Tibial artery (tissue), 4 donors: ENCODE measurements around the gene KLHDC8A.
"Not testable (repeated sequence)": the region's sequence is repeated elsewhere in the genome, so short reads cannot be mapped to it uniquely, and the experiment has no call there.

Experiments
- DNase-seq, 2 donors: peaks; one replicate each; pipeline ENCODE4 v3.0.0-alpha.2; 2019
- H3K27ac ChIP-seq, 2 donors: fragments of 200-600 bp; sonication (generic) in 1 of 2; 1 replicate in 1 of 2; 2 replicates in 1 of 2; pipeline ENCODE4 v1.5.1; 2018 to 2019; ENCODE audit warnings: mild to moderate bottlenecking in 1 of 2
- H3K27me3 ChIP-seq, 2 donors: fragments of 200-600 bp; sonication (generic) in 1 of 2; one replicate each; pipeline versions ENCODE4 v1.5.1 to v1.6.0; 2016 to 2019
- H3K36me3 ChIP-seq, 3 donors: fragments of 200-600 bp; sonication (generic) in 2 of 3; one replicate each; pipeline ENCODE4 v1.5.1; 2016 to 2019; ENCODE audit warnings: mild to moderate bottlenecking in 2 of 3
- H3K4me1 ChIP-seq, 4 donors: fragments of 200-600 bp; sonication (generic) in 2 of 4; 1 replicate in 3 of 4; 2 replicates in 1 of 4; pipeline ENCODE4 v1.5.1; 2016 to 2019
- H3K4me3 ChIP-seq, 2 donors: fragments of 200-600 bp; sonication (generic) in 1 of 2; 1 replicate in 1 of 2; 2 replicates in 1 of 2; pipeline ENCODE4 v1.5.1; 2018 to 2019; ENCODE audit warnings: mild to moderate bottlenecking in 2 of 2
- H3K9me3 ChIP-seq, 3 donors: fragments of 200-600 bp; sonication (generic) in 1 of 3; one replicate each; pipeline ENCODE4 v1.5.1; 2016 to 2019
- intact Hi-C: fragments of 100-400 bp; cut with DNase I; formaldehyde crosslinking; loops from one replicate; pipeline ENCODE4 v1.15.0; 2023; ENCODE audit warnings: low total_unique reads
- TF ChIP-seq, protein P1 (sequence below), 2 experiments: fragments of 200-600 bp in 1 of 2; fragments of 450-650 bp in 1 of 2; IDR thresholded peaks; one replicate each; pipeline ENCODE4 v1.5.1; 2017 to 2019; ENCODE audit warnings: antibody characterized with exemption in 2 of 2, mild to moderate bottlenecking in 1 of 2, moderate library complexity in 1 of 2

Gene KLHDC8A

GRCh38 chr1:205356440-205357139, at the start of gene KLHDC8A:
Gene KLHDC8A, minus strand, starts transcription at chr1:205356922. Its CDS starts 13,318 bp downstream, at chr1:205343604.
- Histone ChIP-seq H3K4me1 (peaks cover 0 to 9% (median 0%) of the 10 kb centered on the region in 4 donors), H3K4me3 (no peak within 1 kb of the TSS), H3K27me3 (peaks cover 0 to 19% of the 10 kb centered on the region in 2 donors), H3K27ac (no peak within 1 kb of the TSS), H3K9me3 (no peaks in the 10 kb centered on the region), H3K36me3 (no peaks in the 10 kb centered on the region)
- intact Hi-C loops, result no loop called here
- TF ChIP-seq, protein P1, sequence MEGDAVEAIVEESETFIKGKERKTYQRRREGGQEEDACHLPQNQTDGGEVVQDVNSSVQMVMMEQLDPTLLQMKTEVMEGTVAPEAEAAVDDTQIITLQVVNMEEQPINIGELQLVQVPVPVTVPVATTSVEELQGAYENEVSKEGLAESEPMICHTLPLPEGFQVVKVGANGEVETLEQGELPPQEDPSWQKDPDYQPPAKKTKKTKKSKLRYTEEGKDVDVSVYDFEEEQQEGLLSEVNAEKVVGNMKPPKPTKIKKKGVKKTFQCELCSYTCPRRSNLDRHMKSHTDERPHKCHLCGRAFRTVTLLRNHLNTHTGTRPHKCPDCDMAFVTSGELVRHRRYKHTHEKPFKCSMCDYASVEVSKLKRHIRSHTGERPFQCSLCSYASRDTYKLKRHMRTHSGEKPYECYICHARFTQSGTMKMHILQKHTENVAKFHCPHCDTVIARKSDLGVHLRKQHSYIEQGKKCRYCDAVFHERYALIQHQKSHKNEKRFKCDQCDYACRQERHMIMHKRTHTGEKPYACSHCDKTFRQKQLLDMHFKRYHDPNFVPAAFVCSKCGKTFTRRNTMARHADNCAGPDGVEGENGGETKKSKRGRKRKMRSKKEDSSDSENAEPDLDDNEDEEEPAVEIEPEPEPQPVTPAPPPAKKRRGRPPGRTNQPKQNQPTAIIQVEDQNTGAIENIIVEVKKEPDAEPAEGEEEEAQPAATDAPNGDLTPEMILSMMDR (IDR thresholded peaks at IDR 0.05), result no peak
- no peak for DNase-seq

DNA sequence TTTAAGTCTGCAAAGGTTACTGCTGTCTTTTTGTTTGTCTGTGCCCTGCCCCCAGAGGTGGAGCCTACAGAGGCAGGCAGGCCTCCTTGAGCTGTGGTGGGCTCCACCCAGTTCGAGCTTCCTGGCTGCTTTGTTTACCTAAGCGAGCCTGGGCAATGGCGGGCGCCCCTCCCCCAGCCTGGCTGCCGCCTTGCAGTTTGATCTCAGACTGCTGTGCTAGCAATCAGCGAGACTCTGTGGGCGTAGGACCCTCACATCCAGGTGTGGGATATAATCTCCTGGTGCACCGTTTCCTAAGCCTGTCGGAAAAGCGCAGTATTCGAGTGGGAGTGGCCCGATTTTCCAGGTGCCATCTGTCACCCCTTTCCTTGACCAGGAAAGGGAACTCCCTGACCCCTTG, 49.5 kb upstream of the KLHDC8A start:
- H3K9me3 ChIP-seq, DNase-seq, intact Hi-C loops, H3K4me1 ChIP-seq, H3K36me3 ChIP-seq, H3K27ac ChIP-seq, H3K4me3 ChIP-seq: not testable (repeated sequence)
- peaks cover 0 to 22% of the 10 kb centered on the region in 2 donors for H3K27me3 ChIP-seq

GRCh38 chr1:205404484-205404883, 47.8 kb upstream of the KLHDC8A start:
- H3K4me3 ChIP-seq, intact Hi-C loops, H3K9me3 ChIP-seq, H3K36me3 ChIP-seq, DNase-seq, H3K4me1 ChIP-seq, H3K27ac ChIP-seq: not testable (repeated sequence)
- H3K27me3 ChIP-seq, result peaks cover 0 to 15% of the 10 kb centered on the region in 2 donors

DNA sequence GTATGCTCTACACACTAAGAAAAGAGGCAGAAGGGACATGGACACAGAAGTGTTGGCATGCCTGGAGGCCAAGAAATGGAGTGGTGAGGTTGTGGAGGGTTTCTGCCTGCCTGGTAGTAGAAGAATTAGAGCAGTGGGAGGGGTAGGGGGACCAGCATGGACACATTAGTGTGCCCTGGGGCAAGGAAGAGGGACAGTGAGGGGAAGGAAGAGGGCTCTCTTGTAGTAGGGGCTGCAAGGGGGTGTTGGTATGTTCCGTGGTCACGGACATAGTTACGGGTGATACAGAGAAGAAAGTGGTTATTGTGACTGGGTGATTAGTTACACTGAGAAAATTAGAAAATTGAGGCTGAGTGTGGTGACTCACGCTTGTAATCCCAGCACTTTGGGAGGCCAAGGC, 41.9 kb upstream of the KLHDC8A start:
- no peak overlapping the region for H3K4me3 ChIP-seq
- no peak for DNase-seq
- TF ChIP-seq, protein P1 (IDR thresholded peaks at IDR 0.05), result no peak
- intact Hi-C loops, result no loop called here
- no peak overlapping the region for H3K27ac ChIP-seq
- H3K36me3 ChIP-seq, result no peaks in the 10 kb centered on the region
- H3K27me3 ChIP-seq, result peaks cover 0 to 2% of the 10 kb centered on the region in 2 donors
- no peaks in the 10 kb centered on the region for H3K4me1 ChIP-seq
- H3K9me3 ChIP-seq, result no peaks in the 10 kb centered on the region

GRCh38 chr1:205396967-205397616, 40.4 kb upstream of the KLHDC8A start:
- Histone ChIP-seq H3K27ac (no peak overlapping the region), H3K4me1 (no peaks in the 10 kb centered on the region), H3K9me3 (no peaks in the 10 kb centered on the region), H3K36me3 (no peaks in the 10 kb centered on the region), H3K4me3 (no peak overlapping the region), H3K27me3 (peaks cover 0 to 4% of the 10 kb centered on the region in 2 donors)
- TF ChIP-seq, protein P1 (IDR thresholded peaks at IDR 0.05), result peak; percentile 39 to 40
- intact Hi-C loops, result no loop called here
- DNase-seq, result no peak

DNA sequence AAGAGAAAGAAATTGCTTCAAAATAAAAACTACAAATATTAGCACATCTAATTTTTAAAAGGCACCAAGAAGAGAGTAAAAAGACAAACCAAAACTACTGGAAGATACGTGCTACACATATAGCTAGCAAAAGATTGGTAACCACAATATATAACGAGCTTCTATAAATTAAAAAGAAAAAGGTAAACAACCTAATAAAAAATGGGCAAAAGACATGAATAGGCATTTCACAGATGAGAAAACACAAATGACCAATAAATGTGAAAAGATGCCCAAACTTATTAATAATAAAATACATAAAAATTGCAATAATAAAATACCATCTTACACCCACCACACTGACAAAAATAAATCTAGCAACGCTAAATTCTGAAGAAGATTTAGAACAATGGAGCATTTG, 38.9 kb upstream of the KLHDC8A start:
- DNase-seq, result no peak
- H3K4me1 ChIP-seq, result no peaks in the 10 kb centered on the region
- H3K27me3 ChIP-seq, result peaks cover 0 to 16% of the 10 kb centered on the region in 2 donors
- no peaks in the 10 kb centered on the region for H3K9me3 ChIP-seq
- H3K27ac ChIP-seq, result no peak overlapping the region
- H3K36me3 ChIP-seq, result no peaks in the 10 kb centered on the region
- TF ChIP-seq, protein P1 (IDR thresholded peaks at IDR 0.05), result no peak
- intact Hi-C loops, result no loop called here
- no peak overlapping the region for H3K4me3 ChIP-seq
